ENCODE measurements around the gene OGDH.
"Not testable (repeated sequence)": the region's sequence is repeated elsewhere in the genome, so short reads cannot be mapped to it uniquely, and the experiment has no call there.

Gene OGDH

DNA sequence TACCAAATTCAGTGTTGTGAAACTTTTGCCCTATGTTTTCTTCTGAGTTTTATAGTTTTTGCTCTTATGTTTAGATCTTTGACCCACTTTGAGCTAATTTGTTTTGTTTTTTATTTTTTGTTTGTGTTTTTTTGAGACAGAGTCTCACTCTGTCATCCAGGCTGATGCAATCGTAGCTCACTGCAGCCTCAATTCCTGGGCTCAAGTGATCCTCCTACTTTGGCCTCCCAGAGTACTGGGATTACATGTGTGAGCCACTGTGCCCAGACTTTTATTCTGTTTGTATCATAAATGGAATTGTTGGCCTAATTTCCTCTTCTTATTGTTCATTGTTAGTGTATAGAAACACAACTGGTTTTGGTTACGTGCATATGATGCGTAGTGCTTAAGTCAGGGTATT lies 99.0 kb downstream of the OGDH start:
- DNase-seq (ENCODE audit: low read depth in 2 of 2), result no peak

DNA sequence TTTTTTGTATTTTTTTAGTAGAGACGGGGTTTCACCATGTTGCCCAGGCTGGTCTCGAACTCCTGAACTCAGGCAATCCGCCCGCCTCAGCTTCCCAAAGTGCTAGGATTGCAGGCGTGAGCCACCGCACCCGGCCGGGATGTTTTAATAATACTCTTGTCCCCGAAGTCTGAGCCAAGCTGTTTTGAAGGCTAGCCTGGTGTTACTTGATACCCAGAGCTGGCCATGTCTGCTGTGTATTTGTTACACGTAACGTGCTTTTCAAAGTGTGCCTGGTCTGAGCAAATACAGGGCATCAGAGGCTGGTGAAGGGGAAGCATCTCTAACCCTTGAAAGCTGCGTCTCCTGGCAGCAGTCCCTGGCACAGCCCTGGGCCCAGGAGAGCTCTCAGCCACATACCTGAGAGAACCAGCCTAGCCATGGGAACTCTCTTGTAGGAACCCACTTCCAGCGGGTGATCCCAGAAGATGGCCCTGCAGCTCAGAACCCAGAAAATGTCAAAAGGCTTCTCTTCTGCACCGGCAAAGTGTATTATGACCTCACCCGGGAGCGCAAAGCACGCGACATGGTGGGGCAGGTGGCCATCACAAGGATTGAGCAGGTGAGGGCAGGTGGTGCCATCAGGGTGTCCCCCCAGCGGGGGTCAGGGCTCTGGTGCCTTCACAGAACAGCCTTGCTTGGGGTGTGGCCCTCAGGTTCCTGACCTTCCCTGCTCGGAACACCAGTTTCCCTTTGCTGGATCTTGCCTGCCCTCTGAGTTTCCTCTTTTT lies 100.5 kb downstream of the OGDH start:
- DNase-seq (ENCODE audit: low read depth in 2 of 2), result no peak

DNA sequence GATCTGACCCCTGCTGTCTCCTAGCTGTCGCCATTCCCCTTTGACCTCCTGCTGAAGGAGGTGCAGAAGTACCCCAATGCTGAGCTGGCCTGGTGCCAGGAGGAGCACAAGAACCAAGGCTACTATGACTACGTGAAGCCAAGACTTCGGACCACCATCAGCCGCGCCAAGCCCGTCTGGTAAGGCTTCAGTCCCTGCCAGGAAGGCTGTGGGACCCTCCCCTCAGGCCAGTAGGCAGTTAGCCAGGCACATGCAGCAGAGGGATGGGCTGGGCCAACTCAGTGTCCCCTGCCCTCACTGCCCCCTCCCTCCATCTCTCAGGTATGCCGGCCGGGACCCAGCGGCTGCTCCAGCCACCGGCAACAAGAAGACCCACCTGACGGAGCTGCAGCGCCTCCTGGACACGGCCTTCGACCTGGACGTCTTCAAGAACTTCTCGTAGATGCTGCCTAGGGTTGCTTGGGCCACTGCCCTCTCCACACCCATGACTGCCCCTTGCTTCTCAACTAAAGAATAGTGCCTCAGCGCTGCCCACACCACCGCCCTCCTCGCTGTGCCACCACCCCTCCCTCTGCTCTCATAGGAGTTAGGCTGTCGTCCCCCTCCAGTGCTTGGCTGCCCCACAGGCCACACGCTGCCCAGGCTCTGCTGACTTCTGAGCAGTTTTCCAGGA lies 101.3 kb downstream of the OGDH start:
- no peak for DNase-seq (ENCODE audit: low read depth in 2 of 2)

DNA sequence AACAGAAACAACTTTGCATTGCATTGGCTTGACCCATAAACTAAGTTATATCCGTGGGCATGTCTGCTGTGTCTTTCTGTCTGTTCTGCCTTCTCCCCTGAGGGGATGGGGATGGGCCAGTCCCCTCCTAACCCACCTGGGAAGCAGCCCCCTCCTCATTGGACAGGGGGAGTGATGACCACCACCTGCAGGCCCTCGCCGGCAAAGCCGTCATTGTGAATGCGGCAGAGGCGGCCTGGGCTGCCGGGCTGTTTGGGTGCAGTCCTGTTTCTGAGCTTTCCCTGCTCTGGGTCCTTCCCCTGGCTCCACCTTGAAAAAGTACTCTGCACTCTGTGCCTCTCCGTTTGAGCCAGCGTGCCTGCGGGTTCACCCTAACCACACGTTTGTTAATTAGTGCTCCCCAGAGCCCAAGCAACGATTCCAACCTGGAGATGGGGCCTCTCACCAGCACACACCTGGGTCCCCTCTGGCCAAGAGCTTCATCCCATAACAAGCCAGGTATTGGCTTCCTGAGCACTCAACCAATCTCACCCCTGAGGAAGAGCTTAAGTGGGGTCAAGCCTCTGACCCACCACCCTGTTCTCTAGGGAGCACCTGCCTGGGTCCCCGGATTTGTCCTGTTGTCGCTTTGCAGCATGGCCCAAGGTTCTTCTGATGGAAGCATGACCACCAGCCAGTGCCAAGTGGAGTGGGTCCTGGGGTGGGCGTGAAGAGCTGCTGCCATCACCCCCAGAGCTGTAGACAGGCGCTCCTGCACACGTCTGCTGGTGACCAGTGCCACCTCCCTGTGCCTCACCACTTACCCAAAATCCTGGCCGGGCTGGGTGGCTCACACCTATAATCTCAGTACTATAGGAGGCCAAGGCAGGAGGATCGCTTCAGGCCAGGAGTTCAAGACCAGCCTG lies 102.8 kb downstream of the OGDH start:
- DNase-seq (ENCODE audit: low read depth in 2 of 2), result no peak

DNA sequence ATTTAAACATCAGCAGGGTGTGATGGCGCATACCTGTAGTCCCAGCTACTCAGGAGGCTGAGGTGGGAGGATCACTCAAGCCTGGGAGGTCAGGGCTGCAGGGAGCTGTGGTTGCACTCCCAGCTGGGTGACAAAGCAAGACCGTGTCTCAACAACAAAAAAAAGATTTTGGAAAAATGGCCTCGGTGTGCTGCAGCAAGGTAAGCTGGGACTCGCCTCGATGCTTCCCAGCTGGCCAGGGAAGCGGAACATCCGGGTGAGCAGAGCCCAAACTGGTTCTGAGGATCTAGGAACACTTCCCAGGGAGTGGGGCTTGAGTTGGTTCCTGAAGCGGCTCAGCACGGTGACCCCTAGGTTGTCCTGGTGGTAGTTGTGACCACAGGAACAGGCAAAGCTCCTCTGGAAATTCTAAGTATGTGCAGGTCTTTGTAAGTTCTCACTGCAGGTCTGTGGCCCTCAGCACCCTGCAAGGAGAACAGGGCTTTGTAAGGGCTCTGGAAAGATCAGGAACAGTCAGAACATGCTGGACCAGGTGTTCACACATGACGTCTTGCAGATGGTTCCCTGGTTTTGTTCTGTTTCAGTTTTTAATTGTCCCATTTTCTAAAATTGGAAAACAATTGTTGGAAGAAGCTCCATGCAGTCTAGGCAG lies 103.6 kb downstream of the OGDH start:
- DNase-seq (ENCODE audit: low read depth in 2 of 2), result no peak

DNA sequence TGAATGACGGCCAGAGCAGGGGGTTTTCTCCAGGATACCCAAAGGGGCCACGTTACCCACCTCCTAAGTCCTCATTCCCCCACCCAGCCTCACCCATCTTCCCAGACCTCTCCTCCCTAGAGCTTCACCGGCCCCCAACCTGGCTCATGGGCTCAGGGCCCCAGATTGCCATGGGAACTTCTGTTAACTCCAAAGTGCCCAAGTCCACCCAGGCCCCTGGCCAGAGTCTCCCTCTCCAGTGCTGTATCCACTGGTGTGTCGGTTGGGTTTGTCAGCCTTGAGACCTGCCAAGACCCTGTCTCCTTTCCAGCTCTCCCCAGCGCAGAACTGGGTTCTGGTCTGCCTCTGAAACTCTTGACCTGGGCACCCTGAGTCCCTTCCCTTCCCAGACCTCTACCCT lies 105.1 kb downstream of the OGDH start:
- no peak for DNase-seq (ENCODE audit: low read depth in 2 of 2)

DNA sequence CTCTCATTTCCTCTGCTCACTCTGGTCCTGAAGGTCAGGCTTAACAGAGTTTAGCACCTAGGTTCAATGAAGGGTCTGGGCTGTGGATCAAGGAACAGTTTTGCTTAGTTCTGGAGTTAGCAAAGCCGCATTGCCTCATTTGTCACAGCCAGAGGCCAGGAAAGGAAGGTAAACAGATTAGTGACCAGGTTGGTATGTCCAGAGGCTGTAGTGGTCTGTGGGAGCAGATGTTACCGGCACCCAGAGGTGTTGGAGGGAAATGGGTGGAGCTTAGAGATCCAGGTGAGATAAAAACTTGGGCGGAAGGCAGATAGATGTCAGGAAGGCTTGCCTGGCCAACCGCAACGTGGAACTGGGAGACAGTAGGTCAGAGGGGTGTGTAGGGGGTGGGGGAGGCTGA lies 105.6 kb downstream of the OGDH start:
- no peak for DNase-seq (ENCODE audit: low read depth in 2 of 2)

DNA sequence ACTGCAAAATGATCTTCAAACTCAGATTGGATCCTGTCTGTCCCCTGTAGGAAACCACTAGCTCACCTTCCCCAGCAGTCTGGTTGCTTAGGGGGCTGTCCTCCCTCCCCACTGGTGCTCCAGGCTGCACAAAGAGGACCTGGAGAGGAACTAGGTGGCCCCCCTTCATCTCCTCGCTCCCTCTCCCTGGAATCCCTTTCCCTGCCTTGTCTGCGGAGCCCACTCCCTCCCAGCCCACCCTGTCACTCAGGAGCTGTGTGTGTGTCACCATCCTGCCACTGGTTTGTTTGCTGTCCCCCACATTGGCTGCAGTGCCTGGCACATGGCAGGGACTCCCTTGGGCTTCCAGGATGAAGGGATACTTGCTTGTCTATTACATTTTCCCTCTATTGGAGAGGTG lies 106.7 kb downstream of the OGDH start:
- DNase-seq (ENCODE audit: low read depth in 2 of 2), result no peak

DNA sequence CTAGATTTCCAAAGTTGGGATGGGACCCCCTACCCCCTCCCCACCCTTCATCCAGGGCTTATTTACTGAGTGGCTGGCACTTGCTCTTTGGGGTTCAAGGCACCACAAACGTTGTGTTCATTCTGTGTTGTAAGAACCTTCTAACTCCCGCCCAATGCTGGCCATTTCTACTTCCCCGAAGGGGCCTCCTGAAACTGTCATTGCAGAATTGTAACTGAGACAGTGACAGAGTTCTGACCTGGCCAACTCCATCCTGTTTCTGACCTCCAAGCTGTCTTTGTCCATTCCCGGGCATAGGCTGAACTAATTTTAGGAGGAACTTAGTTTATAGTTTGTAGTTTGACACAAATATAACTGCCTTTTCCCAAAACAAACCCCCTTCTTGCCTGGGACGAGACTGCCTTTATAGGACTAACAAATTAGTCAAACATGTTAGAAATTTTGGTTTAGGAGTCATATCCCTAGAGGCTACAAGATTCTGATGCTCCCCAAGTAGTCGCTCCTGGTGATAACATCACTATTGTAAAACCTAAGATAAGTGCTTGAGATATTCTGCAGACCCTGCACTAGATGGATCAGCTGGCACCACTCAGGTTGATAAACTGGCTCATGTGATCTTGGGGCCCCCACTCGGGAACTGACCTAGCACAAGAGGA lies 107.4 kb downstream of the OGDH start:
- no peak for DNase-seq (ENCODE audit: low read depth in 2 of 2)

DNA sequence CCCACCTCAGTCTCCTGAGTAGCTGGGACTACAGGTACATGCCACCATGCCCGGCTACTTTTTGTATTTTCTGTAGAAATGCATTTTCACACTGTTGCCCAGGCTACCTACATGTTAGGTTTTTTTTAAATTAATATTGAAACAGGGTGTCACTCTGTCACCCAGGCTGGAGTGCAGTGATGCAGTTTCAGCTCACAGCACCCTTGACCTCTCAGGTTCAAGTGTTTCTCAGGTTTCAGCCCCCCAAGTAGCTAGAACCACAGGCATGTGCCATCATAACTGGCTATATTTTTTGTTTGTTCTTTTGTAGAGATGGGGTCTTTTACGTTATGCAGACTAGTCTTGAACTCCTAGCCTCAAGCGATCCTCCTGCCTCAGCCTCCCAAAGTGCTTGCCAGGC lies 109.8 kb downstream of the OGDH start:
- no peak for DNase-seq (ENCODE audit: low read depth in 2 of 2)

DNA sequence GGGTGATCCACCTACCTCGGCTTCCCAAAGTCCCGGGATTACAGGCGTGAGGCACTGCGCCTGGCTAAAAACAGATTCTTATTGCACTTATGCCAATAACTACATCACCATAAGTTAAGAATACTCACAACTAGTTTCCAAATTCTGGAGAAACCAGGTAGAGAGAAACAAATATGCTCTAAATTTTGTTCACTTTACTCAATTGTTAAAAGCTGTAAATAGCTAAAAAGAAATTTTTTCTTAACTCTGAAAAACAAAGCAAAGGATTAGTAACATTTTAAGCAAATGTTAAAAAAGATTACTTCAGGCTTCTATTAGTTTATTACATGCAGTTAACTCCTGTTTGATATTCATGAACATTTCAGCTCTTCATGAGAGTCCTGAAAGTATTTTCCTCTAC lies 113.9 kb downstream of the OGDH start:
- no peak for DNase-seq (ENCODE audit: low read depth in 2 of 2)

DNA sequence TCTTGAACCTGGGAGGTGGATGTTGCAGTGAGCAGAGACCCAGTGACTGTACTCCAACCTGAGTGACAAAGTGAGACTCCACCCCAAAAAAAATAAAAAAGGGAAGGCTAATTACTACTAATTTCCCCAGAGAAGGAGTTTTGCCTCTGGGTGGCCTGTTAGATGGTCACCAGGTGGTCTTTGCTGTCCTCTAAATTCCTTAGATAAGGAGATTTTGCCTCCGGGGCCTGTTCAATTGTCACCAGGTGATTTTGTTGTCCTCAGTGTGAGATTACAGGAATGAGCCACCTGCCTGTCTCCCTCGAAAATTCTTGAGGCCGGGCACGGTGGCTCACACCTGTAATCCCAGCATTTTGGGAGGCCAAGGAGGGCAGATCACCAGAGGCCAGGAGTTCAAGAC lies 117.8 kb downstream of the OGDH start:
- no peak for DNase-seq (ENCODE audit: low read depth in 2 of 2)

DNA sequence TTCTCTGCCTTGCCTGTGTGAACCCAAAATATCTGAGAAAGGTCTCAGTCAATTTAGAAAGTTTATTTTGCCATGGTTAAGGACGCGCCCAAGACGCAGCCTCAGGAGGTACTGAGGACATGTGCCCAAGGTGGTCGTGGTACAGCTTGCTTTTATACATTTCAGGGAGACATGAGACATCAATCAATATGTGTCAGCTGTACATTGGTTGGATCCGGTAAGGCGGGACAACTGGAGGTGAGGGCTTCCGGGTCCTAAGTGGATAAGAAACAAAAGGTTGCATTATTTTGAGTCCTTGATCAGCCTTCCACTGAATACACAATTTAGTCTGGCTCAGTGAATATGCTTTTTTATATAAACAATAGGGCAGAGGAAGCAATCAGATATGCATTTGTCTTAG lies 119.8 kb downstream of the OGDH start:
- DNase-seq (ENCODE audit: low read depth in 2 of 2), result not testable (repeated sequence)

DNA sequence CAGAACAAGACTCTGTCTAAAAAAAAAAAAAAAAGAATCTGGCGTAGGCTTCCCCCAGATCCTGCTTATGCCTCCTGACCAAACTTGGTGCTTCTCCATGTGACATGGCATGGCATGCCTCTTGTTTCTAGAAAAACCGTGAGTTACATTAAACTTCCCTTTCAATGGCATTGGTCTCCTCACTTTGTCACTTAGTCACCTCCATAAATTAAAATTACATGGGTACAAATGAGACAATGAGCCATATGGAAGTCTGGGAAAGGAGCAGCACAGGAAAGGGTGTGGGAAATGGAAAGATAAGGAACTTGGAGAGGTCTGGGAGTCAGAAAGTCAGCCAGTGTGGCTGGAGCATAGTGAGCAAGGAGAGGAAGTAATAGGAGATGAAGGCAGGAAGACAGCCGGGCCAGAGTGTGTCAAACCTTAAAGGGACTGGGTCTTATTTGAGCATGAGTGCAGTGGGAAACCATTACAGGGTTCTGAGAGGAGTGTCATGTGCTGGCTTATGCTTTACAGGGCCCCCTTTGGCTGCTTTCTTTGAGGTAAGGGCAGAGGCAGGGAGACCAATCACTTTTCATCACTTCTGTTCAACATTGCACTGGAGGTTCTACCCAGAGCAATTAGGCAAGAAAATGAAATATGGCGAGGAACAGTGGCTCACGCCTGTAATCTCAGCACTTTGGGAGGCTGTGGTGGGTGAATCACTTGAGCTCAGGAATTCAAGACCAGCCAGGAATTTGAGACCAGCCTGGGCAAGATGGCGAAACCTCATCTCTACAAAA lies 120.9 kb downstream of the OGDH start:
- no peak for DNase-seq (ENCODE audit: low read depth in 2 of 2)

DNA sequence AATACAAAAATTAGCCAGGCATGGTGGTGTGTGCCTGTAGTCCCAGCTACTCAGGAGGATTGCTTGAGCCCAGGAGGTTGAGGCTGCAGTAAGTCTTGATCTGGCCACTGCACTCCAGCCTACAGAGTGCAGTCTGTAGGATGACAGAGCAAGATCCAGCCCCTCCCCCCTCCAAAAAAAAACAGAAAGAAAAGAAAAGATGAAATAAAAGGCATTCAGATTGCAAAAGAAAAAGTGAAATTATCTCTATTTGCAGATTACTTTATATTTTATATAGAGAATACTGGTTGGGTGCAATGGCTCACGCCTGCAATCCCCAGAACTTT lies 121.5 kb downstream of the OGDH start:
- DNase-seq (ENCODE audit: low read depth in 2 of 2), result no peak

DNA sequence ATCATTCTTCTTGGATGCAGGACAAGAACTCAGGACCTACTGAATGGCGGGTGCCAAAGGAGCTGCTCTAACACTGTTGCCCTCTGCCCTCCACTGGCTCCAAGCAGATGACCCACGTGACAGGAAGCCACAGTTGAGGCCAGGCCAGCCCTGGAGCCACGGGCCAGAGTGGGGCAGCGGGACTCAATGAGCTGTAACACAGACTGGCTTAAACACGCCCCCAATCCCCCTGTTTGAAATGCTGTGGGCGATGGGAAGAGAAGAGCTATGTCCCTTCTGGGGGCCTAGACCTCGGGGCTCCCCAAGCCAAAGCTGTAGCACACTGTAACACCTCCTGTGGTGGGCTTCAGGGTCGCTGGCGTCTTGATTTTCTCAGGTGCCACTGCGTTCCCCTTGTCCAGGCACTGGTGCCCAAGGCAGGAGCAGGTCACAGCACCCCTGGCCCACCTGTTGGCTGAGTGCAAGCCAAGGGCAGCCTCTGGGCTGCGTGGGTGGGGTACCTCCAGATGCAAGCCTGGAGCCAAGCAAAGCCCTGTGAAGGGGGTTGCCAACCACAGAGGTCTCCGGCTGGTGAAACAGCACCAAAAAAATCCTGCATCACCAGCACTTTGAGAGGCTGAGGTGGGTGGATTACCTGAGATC lies 123.6 kb downstream of the OGDH start:
- no peak for DNase-seq (ENCODE audit: low read depth in 2 of 2)

DNA sequence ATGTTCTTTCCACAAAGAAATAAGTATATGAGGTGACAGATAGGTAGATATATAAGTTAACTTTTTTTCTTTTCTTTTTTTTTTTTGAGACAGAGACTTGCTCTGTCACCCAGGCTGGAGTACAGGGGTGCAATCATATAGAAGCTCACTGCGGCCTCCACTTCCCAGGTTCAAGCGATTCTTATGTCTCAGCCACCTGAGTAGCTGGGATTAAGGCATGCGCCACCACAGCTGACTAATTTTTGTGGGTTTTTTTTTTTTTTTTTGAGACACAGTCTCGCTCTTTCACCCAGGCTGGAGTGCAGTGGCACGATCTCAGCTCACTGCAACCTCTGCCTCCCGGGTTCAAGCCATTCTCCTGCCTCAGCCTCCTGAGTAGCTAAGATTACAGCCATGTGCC lies 126.5 kb downstream of the OGDH start:
- not testable (repeated sequence) for DNase-seq (ENCODE audit: low read depth in 2 of 2)

DNA sequence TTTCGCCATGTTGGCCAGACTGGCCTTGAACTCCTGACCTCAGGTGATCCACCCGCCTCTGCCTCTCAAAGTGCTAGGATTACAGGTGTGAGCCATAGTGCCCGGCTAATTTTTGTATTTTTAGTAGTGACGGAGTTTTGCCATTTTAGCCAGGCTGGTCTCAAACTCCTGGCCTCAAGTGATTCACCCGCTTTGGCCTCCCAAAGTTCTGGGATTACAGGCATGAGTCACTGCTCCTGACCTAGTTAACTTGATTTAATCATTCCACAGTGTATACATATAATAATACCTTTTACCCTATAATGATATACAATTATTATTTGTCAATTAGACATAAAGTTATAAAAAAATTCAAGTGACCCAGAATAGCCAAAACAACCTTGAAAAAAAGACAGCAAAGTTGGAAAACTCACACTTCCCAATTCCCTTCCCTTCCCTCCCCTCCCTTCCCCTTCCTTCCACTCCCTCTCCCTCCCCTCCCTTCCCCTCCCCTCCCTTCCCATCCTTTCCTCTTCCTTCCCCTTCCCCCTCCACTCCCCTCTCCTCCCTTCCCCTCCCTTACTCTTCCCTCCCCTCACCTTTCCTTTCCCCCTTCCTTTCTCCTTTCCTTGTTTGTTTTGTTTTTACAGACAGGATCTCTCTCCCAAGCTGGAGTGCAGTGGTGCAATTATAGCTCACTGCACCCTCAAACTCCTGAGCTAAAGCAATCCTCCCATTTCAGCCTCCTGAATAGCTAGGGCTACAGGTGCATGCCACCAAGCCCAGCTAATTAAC lies 127.5 kb downstream of the OGDH start:
- no peak for DNase-seq (ENCODE audit: low read depth in 2 of 2)

DNA sequence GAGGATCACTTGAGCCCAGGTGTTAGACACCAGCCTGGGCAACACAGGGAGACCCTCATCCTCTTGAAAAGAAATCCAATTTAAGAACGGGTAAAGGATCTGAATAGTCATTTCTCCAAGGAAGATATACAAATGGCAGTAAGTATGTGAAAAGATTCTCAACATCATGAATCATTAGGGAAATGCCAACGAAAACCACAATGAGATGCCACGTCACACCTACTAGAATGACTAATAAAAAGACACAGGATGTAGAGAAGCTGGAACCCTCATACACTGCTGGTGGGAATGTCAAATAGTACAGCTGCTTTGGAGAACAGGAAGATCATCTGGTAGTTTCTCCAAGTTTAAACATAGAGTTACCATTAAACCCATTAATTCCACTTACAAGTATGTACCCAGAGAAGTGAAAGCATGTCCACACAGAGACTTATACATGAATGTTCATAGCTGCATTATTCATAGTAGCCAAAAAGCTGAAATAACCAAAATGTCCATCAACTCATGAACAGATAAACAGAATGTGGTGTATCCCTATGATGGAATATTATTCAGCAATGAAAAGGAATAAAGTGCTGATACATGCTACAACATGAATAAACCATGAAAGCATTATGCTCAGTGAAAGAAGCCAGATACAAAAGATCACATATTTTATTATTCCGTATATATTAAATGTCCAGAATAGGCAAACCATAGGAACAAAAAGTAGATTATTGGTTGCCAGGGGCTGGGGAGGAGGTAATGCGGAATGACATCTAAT lies 129.2 kb downstream of the OGDH start:
- peak in 1 of 2 donors; percentile 42 for DNase-seq (ENCODE audit: low read depth in 2 of 2)
